Astrocyte (in vitro differentiated cells and primary cell): ENCODE results near the gene VPS41. TPM values are rescaled to one million over a fixed set of nuclear protein-coding genes. Genes with fewer than 3 reads are reported as not detected.
A peak's percentile ranks its signal among the peaks of the same experiment; 100 is the strongest.

Source experiments
- DNase-seq: peaks from one replicate; pipeline ENCODE4 v3.0.0-alpha.2; 2010; ENCODE audit warnings: low read depth
- FAIRE-seq: peaks from 2 replicates; lab custom pipeline; 2011; peaks lifted over from hg19 to GRCh38; lab: Jason Lieb, UNC
- H2AFZ ChIP-seq: 2 replicates; pipeline ENCODE4 v1.6.0; 2012; ENCODE audit warnings: low read depth, low read length, inconsistent platforms
- H3K27ac ChIP-seq: 2 replicates; pipeline ENCODE4 v1.5.1; 2011; ENCODE audit warnings: low read depth, low read length, inconsistent platforms
- H3K27me3 ChIP-seq: 2 replicates; pipeline ENCODE4 v1.6.0; 2011; ENCODE audit warnings: low read length, inconsistent platforms; ENCODE audit not compliant: insufficient read depth
- H3K36me3 ChIP-seq: 2 replicates; pipeline ENCODE4 v1.5.1; 2011; ENCODE audit warnings: low read length, inconsistent platforms; ENCODE audit not compliant: insufficient read depth
- H3K4me1 ChIP-seq: 2 replicates; pipeline ENCODE4 v1.5.1; 2011; ENCODE audit warnings: low read length, inconsistent platforms; ENCODE audit not compliant: insufficient read depth
- H3K4me2 ChIP-seq: 2 replicates; pipeline ENCODE4 v1.6.0; 2012; ENCODE audit warnings: low read length, inconsistent platforms
- H3K4me3 ChIP-seq: 2 replicates; pipeline ENCODE4 v1.5.1; 2011; ENCODE audit warnings: low read depth, mild to moderate bottlenecking, low read length, inconsistent platforms; ENCODE audit not compliant: insufficient read depth
- H3K79me2 ChIP-seq: 2 replicates; pipeline ENCODE4 v1.6.0; 2012; ENCODE audit warnings: mild to moderate bottlenecking, low read length, inconsistent platforms; ENCODE audit not compliant: insufficient read depth
- H3K9ac ChIP-seq: 2 replicates; pipeline ENCODE4 v1.6.0; 2012; ENCODE audit warnings: mild to moderate bottlenecking, low read length, inconsistent platforms
- H3K9me3 ChIP-seq: 2 replicates; pipeline ENCODE4 v1.5.1; 2012; ENCODE audit warnings: low read depth, mild to moderate bottlenecking, low read length, inconsistent platforms; ENCODE audit not compliant: insufficient read depth
- H4K20me1 ChIP-seq: 2 replicates; pipeline ENCODE4 v1.6.0; 2012; ENCODE audit warnings: low read length, inconsistent platforms; ENCODE audit not compliant: insufficient read depth
- H3K27ac Mint-ChIP-seq: one replicate; pipeline ENCODE4 v1.8.0; 2021; ENCODE audit warnings: mild to moderate bottlenecking, mixed read lengths; ENCODE audit not compliant: unreplicated experiment
- H3K27me3 Mint-ChIP-seq: one replicate; pipeline ENCODE4 v1.8.0; 2021; ENCODE audit warnings: low read depth, mixed read lengths; ENCODE audit not compliant: unreplicated experiment
- H3K36me3 Mint-ChIP-seq: one replicate; pipeline ENCODE4 v1.8.0; 2021; ENCODE audit warnings: low read depth, mixed read lengths; ENCODE audit not compliant: unreplicated experiment
- H3K4me1 Mint-ChIP-seq: one replicate; pipeline ENCODE4 v1.8.0; 2021; ENCODE audit warnings: low read depth, mixed read lengths; ENCODE audit not compliant: unreplicated experiment
- H3K4me3 Mint-ChIP-seq: one replicate; pipeline ENCODE4 v1.8.0; 2021; ENCODE audit warnings: mild to moderate bottlenecking, moderate library complexity, mixed read lengths; ENCODE audit not compliant: unreplicated experiment
- H3K9me3 Mint-ChIP-seq: one replicate; pipeline ENCODE4 v1.8.0; 2021; ENCODE audit warnings: mild to moderate bottlenecking, mixed read lengths; ENCODE audit not compliant: unreplicated experiment
- EZH2 ChIP-seq: IDR thresholded peaks from 2 replicates; pipeline ENCODE4 v1.6.1; 2012; ENCODE audit warnings: mild to moderate bottlenecking, low read length, inconsistent platforms; ENCODE audit not compliant: insufficient read depth
- total RNA-seq: library from RNA; stranded (reverse); gene quantifications from 2 replicates; pipeline ENCODE4 v1.2.1, GENCODE V29; 2021
- TF ChIP-seq, protein P1 (sequence below): IDR thresholded peaks from 2 replicates; pipeline ENCODE4 v1.5.1; 2011; ENCODE audit warnings: low read depth, mild to moderate bottlenecking, inconsistent platforms, low read length, moderate library complexity; ENCODE audit not compliant: insufficient read depth

VPS41 gene
- total RNA-seq, 1 donor from 2014 or later: 93.6 TPM

GRCh38 chr7:38822549-38822948, 86.4 kb downstream of the VPS41 start:
- no peaks in the 10 kb centered on the region for H3K27me3 ChIP-seq
- Mint-ChIP-seq H3K27me3 (no peaks in the 10 kb centered on the region), H3K27ac (no peak overlapping the region), H3K9me3 (peaks cover 2% of the 10 kb centered on the region), H3K36me3 (peaks cover 8% of the 10 kb centered on the region), H3K4me1 (peaks cover 6% of the 10 kb centered on the region), H3K4me3 (no peak overlapping the region)
- H4K20me1 ChIP-seq: no peaks in the 10 kb centered on the region
- no peak overlapping the region for H3K4me3 ChIP-seq
- no peaks in the 10 kb centered on the region for H3K36me3 ChIP-seq
- H3K4me1 ChIP-seq: no peaks in the 10 kb centered on the region
- FAIRE-seq: no peak
- H3K9me3 ChIP-seq: no peaks in the 10 kb centered on the region
- no peak overlapping the region for H3K27ac ChIP-seq
- H3K4me2 ChIP-seq: no peak overlapping the region
- H3K9ac ChIP-seq: no peak overlapping the region
- no peaks in the 10 kb centered on the region for H3K79me2 ChIP-seq
- TF ChIP-seq, protein P1, sequence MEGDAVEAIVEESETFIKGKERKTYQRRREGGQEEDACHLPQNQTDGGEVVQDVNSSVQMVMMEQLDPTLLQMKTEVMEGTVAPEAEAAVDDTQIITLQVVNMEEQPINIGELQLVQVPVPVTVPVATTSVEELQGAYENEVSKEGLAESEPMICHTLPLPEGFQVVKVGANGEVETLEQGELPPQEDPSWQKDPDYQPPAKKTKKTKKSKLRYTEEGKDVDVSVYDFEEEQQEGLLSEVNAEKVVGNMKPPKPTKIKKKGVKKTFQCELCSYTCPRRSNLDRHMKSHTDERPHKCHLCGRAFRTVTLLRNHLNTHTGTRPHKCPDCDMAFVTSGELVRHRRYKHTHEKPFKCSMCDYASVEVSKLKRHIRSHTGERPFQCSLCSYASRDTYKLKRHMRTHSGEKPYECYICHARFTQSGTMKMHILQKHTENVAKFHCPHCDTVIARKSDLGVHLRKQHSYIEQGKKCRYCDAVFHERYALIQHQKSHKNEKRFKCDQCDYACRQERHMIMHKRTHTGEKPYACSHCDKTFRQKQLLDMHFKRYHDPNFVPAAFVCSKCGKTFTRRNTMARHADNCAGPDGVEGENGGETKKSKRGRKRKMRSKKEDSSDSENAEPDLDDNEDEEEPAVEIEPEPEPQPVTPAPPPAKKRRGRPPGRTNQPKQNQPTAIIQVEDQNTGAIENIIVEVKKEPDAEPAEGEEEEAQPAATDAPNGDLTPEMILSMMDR: no peak
- no peak for TF ChIP-seq EZH2
- DNase-seq: peak; percentile 31
- no peak overlapping the region for H2AFZ ChIP-seq

GRCh38 chr7:38820571-38820970, 88.4 kb downstream of the VPS41 start:
- Histone ChIP-seq H3K4me1 (no peaks in the 10 kb centered on the region), H3K36me3 (no peaks in the 10 kb centered on the region), H3K4me3 (no peak overlapping the region), H3K9ac (no peak overlapping the region), H4K20me1 (no peaks in the 10 kb centered on the region), H3K9me3 (no peaks in the 10 kb centered on the region), H3K4me2 (no peak overlapping the region), H3K27me3 (no peaks in the 10 kb centered on the region), H3K27ac (no peak overlapping the region), H3K79me2 (no peaks in the 10 kb centered on the region), H2AFZ (no peak overlapping the region)
- Mint-ChIP-seq H3K4me1 (peaks cover 3% of the 10 kb centered on the region), H3K9me3 (peaks cover 2% of the 10 kb centered on the region), H3K36me3 (peaks cover 18% of the 10 kb centered on the region), H3K4me3 (no peak overlapping the region), H3K27me3 (no peaks in the 10 kb centered on the region), H3K27ac (no peak overlapping the region)
- TF ChIP-seq, protein P1: no peak
- no peak for TF ChIP-seq EZH2
- DNase-seq (no peak), FAIRE-seq (no peak)

- H3K9me3 Mint-ChIP-seq: peaks cover 2% of the 10 kb centered on the region
- Histone ChIP-seq H3K36me3 (no peaks in the 10 kb centered on the region), H3K4me2 (no peak overlapping the region), H3K9ac (no peak overlapping the region), H4K20me1 (no peaks in the 10 kb centered on the region), H3K79me2 (no peaks in the 10 kb centered on the region), H3K27ac (no peak overlapping the region), H3K27me3 (no peaks in the 10 kb centered on the region), H3K4me3 (no peak overlapping the region), H3K9me3 (no peaks in the 10 kb centered on the region), H2AFZ (no peak overlapping the region), H3K4me1 (no peaks in the 10 kb centered on the region)
- FAIRE-seq (no peak), DNase-seq (no peak)
- no peak overlapping the region for H3K27ac Mint-ChIP-seq
- peaks cover 18% of the 10 kb centered on the region for H3K36me3 Mint-ChIP-seq
- H3K4me3 Mint-ChIP-seq: no peak overlapping the region
- H3K4me1 Mint-ChIP-seq: peaks cover 3% of the 10 kb centered on the region
- TF ChIP-seq EZH2: no peak
- TF ChIP-seq, protein P1: no peak
- H3K27me3 Mint-ChIP-seq: no peaks in the 10 kb centered on the region
Measured at GRCh38 chr7:38819463-38819862, 89.5 kb downstream of the VPS41 start.
